ENCODE data around the gene TMEM101.
"Not testable (repeated sequence)": the region's sequence is repeated elsewhere in the genome, so short reads cannot be mapped to it uniquely, and the experiment has no call there.

Gene TMEM101

DNA sequence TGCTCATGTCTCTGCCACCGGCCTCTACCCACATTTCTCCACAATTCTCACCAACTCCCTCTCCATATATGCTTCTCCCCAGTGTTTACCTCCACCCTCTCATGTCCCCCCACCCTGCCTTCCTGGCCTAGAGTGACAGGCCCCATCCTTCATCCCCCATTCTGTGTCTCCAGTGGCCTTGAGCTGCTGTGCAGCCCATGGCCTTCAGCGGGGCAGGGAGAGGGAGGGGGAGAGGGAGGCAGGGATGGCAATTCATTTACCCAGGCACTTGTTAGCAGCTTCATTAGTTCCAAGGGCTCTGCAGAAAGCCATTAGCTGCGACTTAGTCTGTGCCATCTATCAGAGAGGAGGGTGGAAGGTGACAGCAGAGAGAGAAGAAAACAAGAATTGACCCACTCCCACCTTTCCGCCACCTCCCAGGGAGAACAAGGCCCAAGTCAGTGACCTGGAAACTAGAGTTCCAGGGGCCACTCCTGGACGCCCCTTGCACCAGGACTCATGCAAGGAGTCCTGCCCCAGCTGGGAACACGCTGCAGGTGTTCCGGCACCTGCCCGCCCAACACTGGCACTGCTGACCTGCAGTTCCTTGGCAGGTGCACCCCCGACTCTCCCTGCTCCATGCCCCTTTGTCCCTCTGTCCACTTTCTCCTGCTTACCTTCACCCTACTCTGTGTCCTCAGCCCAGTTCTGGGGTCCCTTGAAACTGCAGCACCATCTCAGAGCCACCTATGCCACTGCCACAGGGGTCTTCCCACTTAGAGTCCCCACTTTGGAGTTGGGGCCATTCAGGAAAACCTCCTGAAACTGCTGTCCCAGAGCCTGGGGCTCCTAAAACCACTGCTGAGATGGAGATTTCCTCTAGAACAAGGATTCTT, 37.6 kb downstream of the TMEM101 start:
- no peak overlapping the region for H3K4me3 Mint-ChIP-seq

DNA sequence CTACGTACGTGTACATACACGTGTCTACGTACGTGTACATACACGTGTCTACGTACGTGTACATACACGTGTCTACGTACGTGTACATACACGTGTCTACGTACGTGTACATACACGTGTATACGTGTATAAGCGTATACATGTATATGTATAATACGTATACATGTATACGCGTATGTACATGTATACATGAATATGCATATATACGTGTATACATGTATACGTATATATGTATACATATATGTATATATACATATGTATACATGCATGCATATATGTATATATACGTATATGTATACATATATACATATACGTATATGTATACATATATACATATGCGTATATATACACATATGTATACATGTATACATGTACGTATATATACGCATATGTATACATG, 38.9 kb downstream of the TMEM101 start:
- H3K27me3 Mint-ChIP-seq (ENCODE audit: low read depth), result peaks cover 55% of the 10 kb centered on the region
- no peak overlapping the region for H3K4me3 Mint-ChIP-seq
- H3K4me1 Mint-ChIP-seq, result no peaks in the 10 kb centered on the region
- H3K36me3 Mint-ChIP-seq (ENCODE audit: low read depth), result no peaks in the 10 kb centered on the region
- no peak overlapping the region for H3K27ac Mint-ChIP-seq
- TF ChIP-seq, protein P1, sequence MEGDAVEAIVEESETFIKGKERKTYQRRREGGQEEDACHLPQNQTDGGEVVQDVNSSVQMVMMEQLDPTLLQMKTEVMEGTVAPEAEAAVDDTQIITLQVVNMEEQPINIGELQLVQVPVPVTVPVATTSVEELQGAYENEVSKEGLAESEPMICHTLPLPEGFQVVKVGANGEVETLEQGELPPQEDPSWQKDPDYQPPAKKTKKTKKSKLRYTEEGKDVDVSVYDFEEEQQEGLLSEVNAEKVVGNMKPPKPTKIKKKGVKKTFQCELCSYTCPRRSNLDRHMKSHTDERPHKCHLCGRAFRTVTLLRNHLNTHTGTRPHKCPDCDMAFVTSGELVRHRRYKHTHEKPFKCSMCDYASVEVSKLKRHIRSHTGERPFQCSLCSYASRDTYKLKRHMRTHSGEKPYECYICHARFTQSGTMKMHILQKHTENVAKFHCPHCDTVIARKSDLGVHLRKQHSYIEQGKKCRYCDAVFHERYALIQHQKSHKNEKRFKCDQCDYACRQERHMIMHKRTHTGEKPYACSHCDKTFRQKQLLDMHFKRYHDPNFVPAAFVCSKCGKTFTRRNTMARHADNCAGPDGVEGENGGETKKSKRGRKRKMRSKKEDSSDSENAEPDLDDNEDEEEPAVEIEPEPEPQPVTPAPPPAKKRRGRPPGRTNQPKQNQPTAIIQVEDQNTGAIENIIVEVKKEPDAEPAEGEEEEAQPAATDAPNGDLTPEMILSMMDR (IDR thresholded peaks at IDR 0.05; ENCODE audit: unreplicated experiment in 3 of 3), result no peak
- no peaks in the 10 kb centered on the region for H3K9me3 Mint-ChIP-seq

More for the DNA sequence above, 37.6 kb downstream of the TMEM101 start:
- TF ChIP-seq, protein P1 (IDR thresholded peaks at IDR 0.05; ENCODE audit: unreplicated experiment in 3 of 3), result no peak
- Mint-ChIP-seq H3K27ac (no peak overlapping the region), H3K27me3 (ENCODE audit: low read depth) (peaks cover 63% of the 10 kb centered on the region), H3K9me3 (no peaks in the 10 kb centered on the region), H3K4me1 (no peaks in the 10 kb centered on the region), H3K36me3 (ENCODE audit: low read depth) (no peaks in the 10 kb centered on the region)

- Mint-ChIP-seq H3K9me3 (no peaks in the 10 kb centered on the region), H3K36me3 (ENCODE audit: low read depth) (no peaks in the 10 kb centered on the region), H3K4me3 (no peak overlapping the region), H3K4me1 (no peaks in the 10 kb centered on the region), H3K27ac (no peak overlapping the region), H3K27me3 (ENCODE audit: low read depth) (peaks cover 51% of the 10 kb centered on the region)
- TF ChIP-seq, protein P1 (IDR thresholded peaks at IDR 0.05; ENCODE audit: unreplicated experiment in 3 of 3), result no peak
Measured at GRCh38 chr17:43974382-43975266, 40.1 kb downstream of the TMEM101 start.

GRCh38 chr17:43972444-43973212, 42.1 kb downstream of the TMEM101 start:
- peaks cover 41% of the 10 kb centered on the region for H3K27me3 Mint-ChIP-seq (ENCODE audit: low read depth)
- not testable (repeated sequence) for H3K9me3 Mint-ChIP-seq; H3K27ac Mint-ChIP-seq; H3K4me3 Mint-ChIP-seq; H3K4me1 Mint-ChIP-seq; H3K36me3 Mint-ChIP-seq (ENCODE audit: low read depth)

DNA sequence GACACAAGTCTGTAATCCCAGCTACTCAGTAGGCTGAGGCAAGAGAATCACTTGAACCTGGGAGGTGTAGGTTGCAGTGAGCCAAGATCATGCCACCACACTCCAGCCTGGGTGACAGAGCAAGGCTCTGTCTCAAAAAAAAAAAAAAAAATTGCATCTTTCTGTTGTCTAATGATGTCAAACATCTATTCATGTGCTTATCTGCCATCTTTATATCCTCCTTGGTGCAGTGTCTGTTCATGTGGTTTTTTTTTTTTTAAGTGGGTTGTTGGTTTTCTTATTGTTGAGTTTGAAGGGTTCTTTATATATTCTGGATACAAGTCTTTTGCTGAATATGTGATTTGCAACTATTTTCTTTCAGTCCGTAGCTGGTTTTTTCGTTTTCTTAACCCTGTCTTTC, 43.3 kb downstream of the TMEM101 start:
- not testable (repeated sequence) for H3K9me3 Mint-ChIP-seq; H3K4me1 Mint-ChIP-seq; H3K27ac Mint-ChIP-seq; H3K36me3 Mint-ChIP-seq (ENCODE audit: low read depth); H3K4me3 Mint-ChIP-seq
- H3K27me3 Mint-ChIP-seq (ENCODE audit: low read depth), result peaks cover 37% of the 10 kb centered on the region

- TF ChIP-seq, protein P1 (IDR thresholded peaks at IDR 0.05; ENCODE audit: unreplicated experiment in 3 of 3), result no peak
- H3K27me3 Mint-ChIP-seq (ENCODE audit: low read depth), result peaks cover 43% of the 10 kb centered on the region
- H3K27ac Mint-ChIP-seq, result no peak overlapping the region
- H3K4me1 Mint-ChIP-seq, result no peaks in the 10 kb centered on the region
- no peaks in the 10 kb centered on the region for H3K9me3 Mint-ChIP-seq
- H3K4me3 Mint-ChIP-seq, result no peak overlapping the region
- no peaks in the 10 kb centered on the region for H3K36me3 Mint-ChIP-seq (ENCODE audit: low read depth)
Measured at GRCh38 chr17:43970366-43970765, 44.4 kb downstream of the TMEM101 start.

Measured in nephron (organoid).